Common myeloid progenitor, CD34-positive (primary cell): ENCODE results near the gene RBMXL2.

ENCODE experiments used
- CTCF ChIA-PET: fragments of 350-600 bp; sonication (Branson Sonifier 250); formaldehyde crosslinking; loops from one replicate; lab custom pipeline; 2021; ENCODE audit warnings: antibody characterized with exemption; lab: Charles Lee
- POLR2A ChIA-PET: fragments of 350-600 bp; sonication (Branson Sonifier 250); formaldehyde crosslinking; loops from one replicate; lab custom pipeline; 2021; ENCODE audit warnings: antibody characterized with exemption; lab: Charles Lee
- DNase-seq, 3 donors: peaks; one replicate each; pipeline versions ENCODE4 v3.0.0 to v3.0.0-alpha.2; 2013
- H3K27ac ChIP-seq, 2 experiments: 1 replicate in 1 of 2; 2 replicates in 1 of 2; pipeline ENCODE4 v1.7.0; 2013; ENCODE audit warnings: inconsistent platforms in 2 of 2, low read length in 2 of 2, mild to moderate bottlenecking in 2 of 2, low read depth in 1 of 2, moderate library complexity in 1 of 2; ENCODE audit not compliant: severe bottlenecking in 2 of 2, insufficient read depth in 1 of 2, poor library complexity in 1 of 2
- H3K27me3 ChIP-seq, 5 experiments: replicated peaks in 2 of 5; 1 replicate in 3 of 5; 2 replicates in 2 of 5; pipeline versions ENCODE4 v1.6.1 to v1.7.0; 2013; ENCODE audit warnings: low read length in 4 of 5, mild to moderate bottlenecking in 2 of 5, moderate library complexity in 2 of 5, inconsistent platforms in 1 of 5; ENCODE audit not compliant: insufficient read depth in 5 of 5, control insufficient read depth in 4 of 5
- H3K36me3 ChIP-seq, 4 experiments: 1 replicate in 2 of 4; 2 replicates in 2 of 4; pipeline versions ENCODE4 v1.6.1 to v1.7.0; 2013; ENCODE audit warnings: low read length in 3 of 4, control low read depth in 1 of 4, mild to moderate bottlenecking in 1 of 4; ENCODE audit not compliant: control insufficient read depth in 4 of 4, insufficient read depth in 4 of 4
- H3K4me1 ChIP-seq, 4 experiments: 1 replicate in 3 of 4; 2 replicates in 1 of 4; pipeline versions ENCODE4 v1.6.1 to v1.7.1; 2013; ENCODE audit warnings: low read length in 3 of 4, mild to moderate bottlenecking in 3 of 4, control low read depth in 1 of 4, inconsistent platforms in 1 of 4, moderate library complexity in 1 of 4; ENCODE audit not compliant: control insufficient read depth in 4 of 4, insufficient read depth in 4 of 4; ENCODE audit errors: control extremely low read depth in 1 of 4
- H3K4me3 ChIP-seq, 7 experiments: 1 replicate in 4 of 7; 2 replicates in 3 of 7; pipeline versions ENCODE4 v1.5.1 to v1.7.0; 2013; ENCODE audit warnings: mild to moderate bottlenecking in 7 of 7, low read length in 6 of 7, moderate library complexity in 6 of 7, inconsistent platforms in 2 of 7, low read depth in 2 of 7, control low read depth in 1 of 7; ENCODE audit not compliant: insufficient read depth in 4 of 7, control insufficient read depth in 1 of 7; ENCODE audit errors: extremely low read depth in 1 of 7
- H3K9me3 ChIP-seq, 5 experiments: 1 replicate in 4 of 5; 2 replicates in 1 of 5; pipeline versions ENCODE4 v1.6.1 to v1.7.1; 2013; ENCODE audit warnings: low read length in 4 of 5, mild to moderate bottlenecking in 2 of 5, inconsistent platforms in 1 of 5, low read depth in 1 of 5, moderate library complexity in 1 of 5; ENCODE audit not compliant: control insufficient read depth in 4 of 5, insufficient read depth in 2 of 5; ENCODE audit errors: control extremely low read depth in 1 of 5
- WGBS: methylation state at CpG from one replicate; pipeline ENCODE4 v1.1.5; 2013; ENCODE audit not compliant: insufficient coverage; 5-methylcytosine and 5-hydroxymethylcytosine counted together

RBMXL2 gene

DNA sequence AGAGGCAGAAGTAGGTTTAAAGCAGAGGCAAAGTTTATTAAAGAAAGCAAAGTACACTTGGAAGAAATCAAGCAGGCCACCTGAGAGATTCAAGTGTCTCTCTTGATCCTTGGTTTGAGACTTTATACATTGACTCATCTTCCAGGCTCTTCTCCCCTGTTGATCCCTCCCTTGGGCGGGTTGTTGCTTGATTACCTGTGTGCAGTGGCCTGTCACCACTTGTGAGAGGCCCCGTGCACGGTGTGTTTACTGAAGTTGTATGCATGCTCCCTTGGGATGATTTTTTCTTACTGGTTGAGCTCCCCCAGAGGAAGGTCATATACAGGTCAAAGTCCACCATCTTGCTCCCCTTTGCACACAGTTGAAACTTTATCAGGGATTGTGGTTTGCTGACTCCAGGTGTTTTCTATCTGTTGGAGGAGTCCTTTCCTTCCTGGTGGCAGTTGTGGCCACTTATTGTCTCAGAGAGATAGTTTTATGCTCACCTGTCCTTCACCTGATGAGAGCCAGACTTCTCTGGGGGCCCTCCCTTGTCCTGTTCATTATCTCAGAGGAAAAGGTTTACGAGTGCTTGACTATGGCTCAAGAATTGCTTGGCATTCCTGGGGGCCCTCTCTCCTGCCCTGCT is 16.3 kb upstream of the RBMXL2 start:
- Histone ChIP-seq H3K27ac (no peak overlapping the region), H3K4me3 (no peak overlapping the region), H3K4me1 (no peaks in the 10 kb centered on the region), H3K9me3 (no peaks in the 10 kb centered on the region), H3K36me3 (no peaks in the 10 kb centered on the region), H3K27me3 (no peaks in the 10 kb centered on the region)
- CTCF ChIA-PET = no interaction called here
- 100% methylated on average over 1 of the region's 4 CpGs for WGBS
- no peak for DNase-seq
- POLR2A ChIA-PET = no interaction called here

DNA sequence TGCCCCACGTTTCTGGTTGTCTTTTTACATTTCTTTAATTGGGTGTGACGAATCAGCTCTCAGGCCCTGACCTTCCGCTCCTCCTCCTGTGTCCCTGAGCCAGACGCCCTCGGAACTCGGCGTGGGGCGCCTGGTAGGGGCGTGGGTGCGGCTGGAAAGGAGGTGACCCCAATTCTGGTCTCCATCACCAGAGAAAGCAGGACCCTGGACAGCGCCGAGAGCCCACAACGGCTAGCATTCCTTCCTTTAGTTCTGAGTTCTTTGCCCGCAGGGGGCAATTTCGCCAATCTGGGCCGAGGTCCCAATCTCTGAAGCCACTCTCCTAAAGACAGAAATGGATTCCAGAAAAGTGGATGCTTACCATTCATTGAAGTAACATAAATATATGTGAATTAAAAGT is 11.7 kb upstream of the RBMXL2 start:
- H3K9me3 ChIP-seq = peaks cover 0 to 16% (median 0%) of the 10 kb centered on the region in 5 experiments
- no peak for DNase-seq
- no peaks in the 10 kb centered on the region for H3K4me1 ChIP-seq
- CTCF ChIA-PET = no interaction called here
- no peaks in the 10 kb centered on the region for H3K27me3 ChIP-seq
- POLR2A ChIA-PET = no interaction called here
- no peaks in the 10 kb centered on the region for H3K36me3 ChIP-seq
- H3K4me3 ChIP-seq = no peak overlapping the region
- no peak overlapping the region for H3K27ac ChIP-seq
- WGBS = 76% methylated on average over 13 of the region's 16 CpGs

DNA sequence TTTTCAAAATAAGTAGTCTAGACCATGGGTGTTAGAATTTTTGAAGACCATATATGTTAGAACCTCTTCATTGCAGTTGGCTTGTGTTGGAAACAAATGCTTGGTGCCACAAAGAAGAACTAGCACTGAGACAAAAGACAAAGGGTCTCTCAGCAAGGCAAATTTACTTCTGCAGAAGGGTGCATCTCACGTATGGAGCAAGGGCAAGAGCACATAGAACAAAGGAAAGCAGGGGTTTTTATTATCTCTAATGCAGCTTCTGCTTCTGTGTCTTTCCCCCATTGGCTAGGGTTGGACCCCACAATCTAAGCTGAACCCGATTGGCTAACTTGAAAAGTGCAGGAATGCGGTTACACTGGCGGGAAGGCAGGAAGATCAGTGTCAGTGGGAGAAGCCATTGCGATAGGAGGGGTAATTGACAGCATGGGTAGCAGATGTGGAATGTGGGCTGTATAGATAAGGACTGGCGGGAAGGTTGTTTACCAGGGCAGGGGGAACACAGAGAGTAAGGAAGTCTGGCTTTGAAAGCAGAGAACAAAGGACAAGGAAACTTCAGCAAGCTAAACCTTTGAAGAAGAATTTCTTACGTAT is 9.2 kb upstream of the RBMXL2 start:
- H3K36me3 ChIP-seq = no peaks in the 10 kb centered on the region
- H3K27me3 ChIP-seq = no peaks in the 10 kb centered on the region

DNA sequence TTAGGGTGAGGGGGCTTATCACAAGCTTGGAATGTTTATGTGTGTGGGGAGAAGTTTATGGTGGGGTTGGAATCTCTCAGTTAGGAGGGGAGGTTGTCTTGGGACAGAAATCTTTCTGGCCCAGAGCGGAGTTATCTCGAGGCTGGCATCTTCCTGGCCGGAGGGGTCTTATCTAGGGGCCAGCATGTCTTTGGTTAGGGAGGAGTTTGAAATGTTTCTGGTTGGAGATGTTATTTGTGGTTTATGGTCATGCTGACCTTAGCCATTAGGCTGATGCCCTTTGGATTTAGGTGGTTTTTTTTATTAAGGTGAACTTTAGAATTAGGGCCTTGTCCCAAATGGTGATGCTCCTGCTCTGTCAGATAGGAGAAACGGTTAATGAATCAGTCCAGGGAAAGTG is 7.9 kb upstream of the RBMXL2 start:
- ChIA-PET POLR2A (no interaction called here), CTCF (no interaction called here)
- no peak overlapping the region for H3K27ac ChIP-seq
- H3K9me3 ChIP-seq = peaks cover 0 to 16% (median 0%) of the 10 kb centered on the region in 5 experiments
- no peak for DNase-seq
- 86% methylated on average over 4 of the region's 4 CpGs for WGBS
- no peaks in the 10 kb centered on the region for H3K4me1 ChIP-seq
- H3K36me3 ChIP-seq = no peaks in the 10 kb centered on the region
- no peak overlapping the region for H3K4me3 ChIP-seq
- H3K27me3 ChIP-seq = no peaks in the 10 kb centered on the region

More for the DNA sequence above, 9.2 kb upstream of the RBMXL2 start:
- Histone ChIP-seq H3K27ac (no peak overlapping the region), H3K9me3 (peaks cover 0 to 16% (median 0%) of the 10 kb centered on the region in 5 experiments), H3K4me1 (no peaks in the 10 kb centered on the region), H3K4me3 (no peak overlapping the region)
- CTCF ChIA-PET = no interaction called here
- POLR2A ChIA-PET = no interaction called here
- DNase-seq = no peak
- 94% methylated on average over 6 of the region's 7 CpGs for WGBS

DNA sequence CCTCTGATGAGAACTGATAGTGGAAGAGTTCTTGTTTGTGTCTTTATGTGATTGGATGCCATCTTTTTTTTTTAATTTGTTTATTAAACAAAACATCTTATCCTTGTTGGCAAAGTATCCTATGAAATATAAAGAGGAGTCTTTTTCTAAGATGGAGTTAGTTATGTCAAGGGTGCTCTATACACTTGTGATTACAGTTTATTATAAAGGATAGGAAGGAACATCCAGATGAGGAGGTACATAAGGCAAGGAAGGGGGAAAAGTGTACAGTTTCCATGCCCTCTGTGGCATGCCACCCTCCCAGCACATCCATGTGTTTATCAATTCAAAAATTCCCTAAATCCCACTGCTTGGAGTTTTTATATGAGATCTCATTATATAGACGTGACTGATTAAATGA is 7.4 kb upstream of the RBMXL2 start:
- Histone ChIP-seq H3K4me1 (no peaks in the 10 kb centered on the region), H3K9me3 (peaks cover 0 to 16% (median 0%) of the 10 kb centered on the region in 5 experiments), H3K4me3 (no peak overlapping the region), H3K27me3 (no peaks in the 10 kb centered on the region), H3K27ac (no peak overlapping the region), H3K36me3 (no peaks in the 10 kb centered on the region)
- WGBS = no CpG with 5 or more reads among the region's 1 CpG
- ChIA-PET CTCF (no interaction called here), POLR2A (no interaction called here)
- no peak for DNase-seq

DNA sequence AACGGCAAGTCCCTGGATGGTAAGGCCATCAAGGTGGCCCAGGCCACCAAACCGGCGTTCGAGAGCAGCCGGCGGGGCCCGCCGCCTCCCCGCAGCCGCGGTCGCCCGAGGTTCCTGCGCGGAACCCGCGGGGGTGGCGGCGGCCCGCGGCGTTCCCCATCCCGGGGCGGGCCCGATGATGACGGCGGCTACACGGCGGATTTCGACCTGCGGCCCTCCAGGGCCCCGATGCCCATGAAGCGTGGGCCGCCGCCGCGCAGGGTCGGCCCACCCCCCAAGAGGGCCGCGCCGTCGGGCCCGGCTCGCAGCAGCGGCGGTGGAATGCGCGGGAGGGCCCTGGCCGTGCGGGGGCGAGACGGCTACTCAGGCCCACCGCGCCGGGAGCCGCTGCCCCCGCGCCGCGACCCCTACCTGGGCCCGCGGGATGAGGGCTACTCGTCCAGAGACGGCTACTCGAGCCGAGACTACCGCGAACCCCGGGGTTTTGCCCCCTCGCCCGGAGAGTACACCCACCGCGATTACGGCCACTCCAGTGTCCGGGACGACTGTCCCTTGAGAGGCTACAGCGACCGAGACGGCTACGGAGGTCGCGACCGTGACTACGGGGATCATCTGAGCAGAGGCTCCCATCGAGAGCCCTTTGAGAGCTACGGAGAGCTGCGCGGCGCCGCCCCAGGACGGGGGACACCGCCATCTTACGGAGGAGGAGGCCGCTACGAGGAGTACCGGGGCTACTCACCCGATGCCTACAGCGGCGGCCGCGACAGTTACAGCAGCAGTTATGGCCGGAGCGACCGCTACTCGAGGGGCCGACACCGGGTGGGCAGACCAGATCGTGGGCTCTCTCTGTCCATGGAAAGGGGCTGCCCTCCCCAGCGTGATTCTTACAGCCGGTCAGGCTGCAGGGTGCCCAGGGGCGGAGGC is 792 bp downstream of the RBMXL2 start:
- Histone ChIP-seq H3K27ac (no peak overlapping the region), H3K27me3 (peaks cover 0 to 42% (median 7%) of the 10 kb centered on the region in 5 experiments), H3K4me3 (no peak overlapping the region), H3K36me3 (no peaks in the 10 kb centered on the region), H3K4me1 (no peaks in the 10 kb centered on the region), H3K9me3 (peaks cover 0 to 14% (median 0%) of the 10 kb centered on the region in 5 experiments)
- WGBS = 75% methylated on average over 98 of the region's 111 CpGs
- ChIA-PET POLR2A (no interaction called here), CTCF (no interaction called here)
- DNase-seq = no peak
